A673 (cell line): Measurements from ENCODE around the gene WFDC12.

Source experiments
- EZH2 ChIP-seq: fragments of 200-600 bp; sonication (generic); IDR thresholded peaks from 2 replicates; pipeline ENCODE4 v1.6.1; 2017; ENCODE audit warnings: borderline replicate concordance, low read depth, mild to moderate bottlenecking, mixed read lengths, antibody characterized with exemption, low read length; ENCODE audit not compliant: poor library complexity, severe bottlenecking
- TF ChIP-seq, protein P1 (sequence below): fragments of 300-800, 200-600 bp; sonication (generic); conservative IDR thresholded peaks from 2 replicates; pipeline ENCODE4 v1.5.1; 2017; ENCODE audit warnings: low read depth, mild to moderate bottlenecking, antibody characterized with exemption, low read length, moderate library complexity, mixed read lengths

DNA sequence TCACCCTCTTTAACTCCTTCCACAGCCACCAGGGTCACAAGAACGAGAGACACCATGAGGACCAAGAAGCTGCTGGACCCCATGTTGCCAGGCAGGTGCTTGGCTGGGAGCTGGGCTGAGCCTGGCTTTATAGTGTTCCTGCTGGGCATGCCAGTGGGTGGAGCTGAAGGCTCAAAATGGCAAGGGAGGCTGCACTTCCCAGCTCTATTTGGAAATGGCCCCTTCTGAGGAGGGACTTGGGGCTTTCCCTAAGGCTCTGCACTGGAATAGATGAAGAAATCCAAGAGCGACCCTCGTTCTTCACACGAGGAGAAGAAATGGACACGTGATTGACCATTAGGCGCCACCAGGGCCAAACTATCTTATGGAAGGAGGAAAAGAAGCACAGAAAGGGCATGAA, at the start of gene WFDC12:
- TF ChIP-seq, protein P1, sequence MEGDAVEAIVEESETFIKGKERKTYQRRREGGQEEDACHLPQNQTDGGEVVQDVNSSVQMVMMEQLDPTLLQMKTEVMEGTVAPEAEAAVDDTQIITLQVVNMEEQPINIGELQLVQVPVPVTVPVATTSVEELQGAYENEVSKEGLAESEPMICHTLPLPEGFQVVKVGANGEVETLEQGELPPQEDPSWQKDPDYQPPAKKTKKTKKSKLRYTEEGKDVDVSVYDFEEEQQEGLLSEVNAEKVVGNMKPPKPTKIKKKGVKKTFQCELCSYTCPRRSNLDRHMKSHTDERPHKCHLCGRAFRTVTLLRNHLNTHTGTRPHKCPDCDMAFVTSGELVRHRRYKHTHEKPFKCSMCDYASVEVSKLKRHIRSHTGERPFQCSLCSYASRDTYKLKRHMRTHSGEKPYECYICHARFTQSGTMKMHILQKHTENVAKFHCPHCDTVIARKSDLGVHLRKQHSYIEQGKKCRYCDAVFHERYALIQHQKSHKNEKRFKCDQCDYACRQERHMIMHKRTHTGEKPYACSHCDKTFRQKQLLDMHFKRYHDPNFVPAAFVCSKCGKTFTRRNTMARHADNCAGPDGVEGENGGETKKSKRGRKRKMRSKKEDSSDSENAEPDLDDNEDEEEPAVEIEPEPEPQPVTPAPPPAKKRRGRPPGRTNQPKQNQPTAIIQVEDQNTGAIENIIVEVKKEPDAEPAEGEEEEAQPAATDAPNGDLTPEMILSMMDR: no peak
- TF ChIP-seq EZH2: no peak
